Thoracic aorta endothelial cell (primary cell): ENCODE measurements around the gene TMEM91. TPM values are rescaled to one million over a fixed set of nuclear protein-coding genes. Genes with fewer than 3 reads are reported as not detected.

ENCODE experiments used
- total RNA-seq: library from RNA; depleted of rRNA; stranded (reverse); fragments of >200 nt; gene quantifications from 2 replicates; pipeline ENCODE4 v1.2.3, GENCODE V29; 2012

Gene TMEM91
- 4.5 and 6.1 TPM in 2 replicates for total RNA-seq

DNA sequence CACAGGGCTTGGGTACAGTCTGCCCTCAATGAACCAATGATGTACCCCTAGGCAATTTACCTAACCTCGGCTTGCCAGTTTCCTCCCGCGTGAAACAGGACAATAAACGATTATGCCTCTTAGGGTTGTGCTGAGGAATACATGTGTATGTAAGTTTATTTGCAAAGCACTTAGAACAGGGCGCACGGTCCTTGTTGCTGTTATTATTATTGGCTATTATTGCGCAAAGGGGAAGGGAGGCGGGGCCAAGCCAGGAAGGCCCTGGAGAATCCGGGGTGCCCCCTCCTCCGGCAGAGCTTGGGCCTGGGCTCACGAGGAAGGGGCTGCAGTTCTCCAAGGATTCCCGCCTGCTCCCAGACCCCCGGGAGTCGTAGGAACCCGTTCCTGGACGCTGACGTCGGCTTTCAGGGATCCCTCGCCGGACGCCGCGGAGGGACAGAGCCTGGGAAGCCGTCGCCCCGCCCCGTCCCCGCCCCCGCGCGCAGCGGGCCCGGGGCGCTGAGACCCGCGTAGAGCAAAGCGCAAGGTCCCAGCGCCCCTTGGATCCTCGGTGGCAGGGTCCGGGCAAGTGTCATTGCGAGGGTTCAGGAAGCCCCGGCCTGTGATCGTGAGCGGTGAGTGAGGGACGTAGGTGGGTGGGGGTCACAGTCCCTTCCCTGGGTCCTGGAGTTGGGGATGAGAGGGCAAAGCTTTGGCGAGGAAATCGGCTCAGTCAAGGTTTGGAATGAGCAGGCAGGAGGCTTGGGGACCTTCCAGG, at the start of gene TMEM91:
TMEM91 (plus strand) TSS at position 293 of the 757 bp plus-strand sequence. CDS start 1,777 bp downstream, outside the sequence.

DNA sequence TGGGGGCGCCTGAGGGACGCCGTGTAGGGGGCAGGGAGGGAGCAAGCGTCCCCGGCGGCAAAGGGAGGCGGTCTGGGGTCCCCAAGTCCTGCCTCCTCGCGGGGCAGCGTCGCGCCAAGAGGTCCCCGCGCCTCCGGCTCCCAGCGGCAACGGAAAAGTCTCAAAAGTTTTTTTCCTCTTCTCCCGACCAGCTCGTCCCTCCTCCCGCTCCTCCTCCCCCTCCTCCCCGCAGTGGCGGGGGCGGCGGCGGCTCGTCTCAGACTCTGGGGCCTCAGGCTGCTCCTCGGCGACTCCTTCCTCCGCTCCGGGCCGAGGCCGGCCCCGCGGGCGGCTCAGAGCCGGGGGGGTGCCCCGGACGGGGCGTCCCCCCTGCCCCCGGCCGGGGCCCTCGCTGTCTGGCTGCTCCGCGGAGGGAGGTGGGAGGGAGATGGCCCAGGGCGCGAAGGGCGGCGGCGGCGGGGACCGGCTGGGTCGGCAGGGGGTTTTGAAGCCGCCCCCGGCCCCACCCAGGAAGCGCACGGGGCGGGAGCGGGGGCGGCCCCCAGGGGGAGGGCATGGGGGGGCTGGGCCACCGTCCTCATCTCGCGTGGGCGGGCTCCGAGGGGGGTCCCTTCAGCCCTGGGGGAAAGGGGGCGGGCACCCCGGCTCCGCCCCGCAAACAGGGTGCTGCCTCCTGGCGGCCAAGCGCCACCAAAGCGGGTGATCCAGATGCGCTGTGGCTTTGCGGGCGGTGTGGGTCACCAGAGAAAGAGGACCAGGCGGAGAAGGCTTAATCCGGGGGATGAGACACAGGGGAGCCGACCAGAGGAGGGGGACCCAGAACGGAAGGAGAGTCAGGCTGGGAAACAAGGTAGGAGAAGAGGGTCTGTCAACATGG, 22.6 kb upstream of the TMEM91 start, which contains the start of gene TGFB1:
TGFB1 (minus strand) TSS at position 457 of the 877 bp plus-strand sequence. CDS start 878 bp downstream, outside the sequence.

DNA sequence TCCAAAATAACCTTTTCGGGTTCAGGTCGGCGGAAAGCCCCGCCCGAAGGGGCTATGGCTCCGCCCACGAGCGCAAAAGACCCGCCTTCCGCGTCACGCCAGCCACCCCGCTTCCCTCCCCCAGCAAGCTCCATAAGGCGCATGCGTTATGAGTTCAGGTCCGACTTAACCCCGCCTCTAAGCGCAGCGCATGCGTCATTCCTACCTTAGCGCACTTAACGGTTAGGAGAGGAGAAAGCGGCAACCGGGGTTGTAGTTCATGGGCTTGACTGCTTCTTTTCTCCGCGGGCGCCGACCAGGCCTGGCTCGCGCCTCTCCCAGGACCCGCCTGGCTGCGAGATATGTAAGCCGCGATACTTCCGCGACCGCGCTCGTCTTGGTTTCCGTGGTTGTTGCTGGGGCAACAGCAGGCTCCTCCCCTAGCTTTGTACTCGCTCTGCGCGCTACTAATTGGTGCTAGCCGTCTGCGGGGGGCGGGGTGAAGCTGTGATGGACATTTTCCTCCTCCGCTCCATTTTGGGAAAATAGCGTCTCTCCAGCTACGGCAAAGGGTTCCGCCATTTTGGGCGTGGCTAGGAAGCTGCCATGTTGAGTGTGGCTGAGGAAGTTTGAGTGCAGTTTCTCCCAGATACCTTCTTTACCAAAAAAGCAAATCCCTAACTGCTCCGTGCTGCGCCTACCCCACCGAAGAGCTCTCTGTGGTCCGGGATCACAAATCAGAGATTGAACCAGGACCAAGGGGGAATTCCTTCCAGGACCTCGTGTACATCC, 12.4 kb upstream of the TMEM91 start, which contains the start of gene B9D2:
B9D2 (minus strand) TSS at position 397 of the 771 bp plus-strand sequence. CDS start 630 bp downstream, outside the sequence.

DNA sequence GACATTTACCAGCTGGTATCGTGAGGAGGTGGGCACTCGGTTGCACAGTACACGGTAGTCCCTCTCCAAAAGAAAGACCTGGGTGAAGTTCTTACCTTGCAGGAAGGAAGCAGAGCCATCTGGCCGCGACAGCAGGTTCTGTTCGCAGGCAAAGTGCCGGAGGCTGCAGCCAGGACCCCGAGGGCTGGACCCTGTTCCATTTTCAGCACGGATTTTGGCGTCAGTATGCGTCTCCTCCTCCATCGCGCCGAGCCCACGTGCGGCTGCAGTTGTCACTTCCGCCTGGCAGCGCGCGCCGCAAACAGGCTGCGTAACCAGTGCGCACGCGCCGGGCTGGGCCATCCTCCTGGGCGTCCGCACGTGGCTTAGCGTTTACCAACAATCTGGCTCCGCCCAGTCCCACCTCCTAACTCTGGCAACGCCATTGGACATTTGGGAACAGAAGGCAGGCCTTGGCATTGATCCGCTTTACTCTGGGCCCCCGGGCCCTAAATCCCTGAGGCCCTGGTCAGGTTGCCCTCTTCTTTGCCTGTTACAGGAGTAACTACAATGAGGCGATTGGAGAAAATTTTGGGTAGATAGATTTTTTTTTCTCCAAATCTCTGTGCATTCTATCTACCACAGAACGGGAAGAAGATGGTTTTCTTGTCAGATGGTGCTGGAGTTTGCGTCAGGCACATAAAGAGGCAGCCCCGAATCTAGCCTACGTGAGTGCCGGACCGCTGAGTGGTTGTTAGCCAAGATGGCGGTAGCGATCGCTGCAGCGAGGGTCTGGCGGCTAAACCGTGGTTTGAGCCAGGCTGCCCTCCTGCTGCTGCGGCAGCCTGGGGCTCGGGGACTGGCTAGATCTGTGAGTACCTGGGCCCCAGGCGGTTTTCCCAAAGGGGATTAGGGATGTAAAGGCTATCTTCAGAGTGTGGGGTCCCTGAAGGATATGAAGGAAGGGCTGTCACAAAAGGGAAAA, 21.0 kb downstream of the TMEM91 start, which contains the start of the genes BCKDHA and EXOSC5:
BCKDHA (plus strand) TSS at position 733 of the 964 bp plus-strand sequence; CDS start at position 743, 10 bp downstream.
EXOSC5 (minus strand) TSS at position 274 of the 964 bp plus-strand sequence; CDS start at position 243, 31 bp downstream.

DNA sequence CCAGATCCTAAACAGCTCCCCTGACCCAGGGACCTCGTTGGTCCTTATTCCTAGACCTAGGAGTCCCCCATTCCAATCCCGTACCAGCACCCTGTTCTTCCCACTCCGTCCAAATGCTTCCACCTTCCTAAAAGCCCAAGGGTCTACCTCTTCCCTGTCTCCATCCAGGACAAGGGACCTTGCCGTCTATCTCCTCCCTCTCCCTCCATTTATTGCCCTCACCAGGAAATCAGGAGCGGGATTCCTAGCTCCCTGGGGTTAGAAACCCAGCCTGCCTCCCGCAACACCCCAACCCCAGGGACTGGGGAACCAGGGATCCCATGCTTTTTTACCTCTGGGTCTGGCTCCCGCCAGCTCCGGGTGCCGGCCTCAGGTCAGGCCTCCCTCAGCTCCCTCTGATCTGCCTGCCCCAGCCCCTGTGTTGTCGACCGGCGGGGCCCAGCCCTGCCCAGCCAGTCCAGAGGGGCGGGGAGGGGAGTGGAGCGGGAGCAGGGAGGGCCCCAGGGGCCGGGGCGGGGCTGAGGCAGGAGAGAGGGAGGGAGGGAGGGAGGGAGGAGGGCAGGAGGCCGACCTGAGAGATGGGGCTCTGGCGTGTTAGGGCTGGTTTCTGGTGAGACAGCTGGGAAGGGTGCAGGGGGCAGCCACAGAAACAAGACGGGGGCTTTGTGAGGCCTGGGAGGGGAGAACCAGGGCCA, 50.8 kb downstream of the TMEM91 start, which contains the start of gene B3GNT8:
B3GNT8 (minus strand) TSS at position 423 of the 695 bp plus-strand sequence. CDS start 596 bp downstream, outside the sequence.

Other genes starting within 250 kb of the TMEM91 start
- 0.22 and 0.93 TPM in 2 replicates for gene CYP2S1, start 183.3 kb upstream of the TMEM91 start, total RNA-seq
- 228 and 242 TPM in 2 replicates for gene AXL, start 157.3 kb upstream of the TMEM91 start, total RNA-seq
- 174 and 211 TPM in 2 replicates for gene HNRNPUL1, start 112.2 kb upstream of the TMEM91 start, total RNA-seq
- gene CCDC97, start 66.4 kb upstream of the TMEM91 start, total RNA-seq: 8.0 and 11.1 TPM in 2 replicates
- gene TGFB1, start 22.6 kb upstream of the TMEM91 start, total RNA-seq: 44.5 and 45.9 TPM in 2 replicates
- 4.1 and 4.4 TPM in 2 replicates for gene B9D2, start 12.4 kb upstream of the TMEM91 start, total RNA-seq
- gene EXOSC5, start 20.8 kb downstream of the TMEM91 start, total RNA-seq: 16.0 and 18.6 TPM in 2 replicates
- 28.2 and 36.3 TPM in 2 replicates for gene BCKDHA, start 21.3 kb downstream of the TMEM91 start, total RNA-seq
- gene B3GNT8, start 50.8 kb downstream of the TMEM91 start, total RNA-seq: 3.6 and 5.0 TPM in 2 replicates
- 48.8 and 59.0 TPM in 2 replicates for gene DMAC2, start 63.4 kb downstream of the TMEM91 start, total RNA-seq
- not detected in 2 replicates for gene ERICH4, start 66.6 kb downstream of the TMEM91 start, total RNA-seq
- 0.27 and 0.93 TPM in 2 replicates for gene CEACAM21, start 199.6 kb downstream of the TMEM91 start, total RNA-seq